ENCODE measurements around the gene CHPF.
A peak's percentile ranks its signal among the peaks of the same experiment; 100 is the strongest.

The CHPF gene

GRCh38 chr2:219514196-219514761, 29.3 kb downstream of the CHPF start, which contains the start of gene ASIC4:
ASIC4 (plus strand) TSS chr2:219514482; CDS start chr2:219514725, 243 bp downstream.
- H3K4me1 ChIP-seq (ENCODE audit: control insufficient read depth in 2 of 2, insufficient read depth in 2 of 2, low read length in 2 of 2) = peaks cover 6 to 7% of the 10 kb centered on the region in 2 donors
- no peaks in the 10 kb centered on the region for H3K36me3 ChIP-seq (ENCODE audit: control insufficient read depth in 2 of 2, insufficient read depth in 2 of 2, low read length in 2 of 2)
- H3K9ac ChIP-seq (ENCODE audit: low read depth in 1 of 2, low read length in 2 of 2) = no peak within 1 kb of the TSS
- peaks cover 43 to 72% of the 10 kb centered on the region in 2 donors for H3K27me3 ChIP-seq (ENCODE audit: control insufficient read depth in 2 of 2, insufficient read depth in 2 of 2, low read length in 2 of 2)
- H3K4me3 ChIP-seq (ENCODE audit: low read length in 2 of 2) = no peak within 1 kb of the TSS
- H3K9me3 ChIP-seq (ENCODE audit: control insufficient read depth in 2 of 2, low read length in 2 of 2) = no peaks in the 10 kb centered on the region
- H3K27ac ChIP-seq (ENCODE audit: low read depth in 2 of 2, low read length in 2 of 2) = no peak within 1 kb of the TSS

- no peaks in the 10 kb centered on the region for H3K36me3 ChIP-seq (ENCODE audit: control insufficient read depth in 2 of 2, insufficient read depth in 2 of 2, low read length in 2 of 2)
- H3K4me3 ChIP-seq (ENCODE audit: low read length in 2 of 2) = no peak overlapping the region
- no peak overlapping the region for H3K9ac ChIP-seq (ENCODE audit: low read depth in 1 of 2, low read length in 2 of 2)
- H3K27ac ChIP-seq (ENCODE audit: low read depth in 2 of 2, low read length in 2 of 2) = no peak overlapping the region
- H3K4me1 ChIP-seq (ENCODE audit: control insufficient read depth in 2 of 2, insufficient read depth in 2 of 2, low read length in 2 of 2) = peaks cover 6 to 7% of the 10 kb centered on the region in 2 donors
- H3K9me3 ChIP-seq (ENCODE audit: control insufficient read depth in 2 of 2, low read length in 2 of 2) = no peaks in the 10 kb centered on the region
- peaks cover 43 to 72% of the 10 kb centered on the region in 2 donors for H3K27me3 ChIP-seq (ENCODE audit: control insufficient read depth in 2 of 2, insufficient read depth in 2 of 2, low read length in 2 of 2)
Measured at GRCh38 chr2:219513787-219514186, 29.8 kb downstream of the CHPF start.

DNA sequence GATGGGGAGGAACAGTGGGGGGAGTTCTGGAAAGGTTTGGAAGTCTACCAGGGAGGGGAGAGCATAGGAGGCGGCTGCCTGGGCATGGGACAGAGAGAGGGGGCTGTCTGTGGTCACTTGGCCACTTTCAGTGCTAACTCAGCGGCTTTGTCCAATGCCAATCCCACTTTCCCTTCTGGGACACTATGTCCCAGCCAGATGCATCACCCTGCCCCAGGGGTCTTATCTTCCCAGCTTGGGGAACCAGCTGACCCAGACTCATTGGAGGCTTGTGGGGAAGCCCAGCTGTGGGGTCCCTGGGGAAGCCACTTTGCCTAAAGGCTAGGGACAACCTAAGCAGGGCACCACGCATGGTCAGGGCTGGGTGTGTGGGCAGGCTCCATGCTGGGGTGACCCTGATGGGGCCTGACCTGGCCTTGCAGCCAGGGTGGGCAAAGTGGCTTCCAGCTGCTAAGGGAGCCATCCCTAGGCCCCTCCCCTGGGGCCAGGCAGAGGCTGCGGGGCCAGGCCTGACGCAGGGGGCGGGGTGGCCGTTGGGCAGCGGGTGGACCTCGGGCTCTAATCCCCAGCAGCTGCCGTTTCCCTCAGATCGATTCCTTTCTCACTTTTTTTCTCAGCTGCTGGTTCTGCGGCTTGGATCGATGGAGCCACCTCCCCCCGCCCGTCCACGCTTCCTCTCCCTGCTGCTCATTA, 30.9 kb downstream of the CHPF start:
- peaks cover 36 to 64% of the 10 kb centered on the region in 2 donors for H3K27me3 ChIP-seq (ENCODE audit: control insufficient read depth in 2 of 2, insufficient read depth in 2 of 2, low read length in 2 of 2)
- H3K9ac ChIP-seq (ENCODE audit: low read depth in 1 of 2, low read length in 2 of 2) = no peak overlapping the region
- H3K4me3 ChIP-seq (ENCODE audit: low read length in 2 of 2) = no peak overlapping the region
- H3K36me3 ChIP-seq (ENCODE audit: control insufficient read depth in 2 of 2, insufficient read depth in 2 of 2, low read length in 2 of 2) = no peaks in the 10 kb centered on the region
- peaks cover 6 to 7% of the 10 kb centered on the region in 2 donors for H3K4me1 ChIP-seq (ENCODE audit: control insufficient read depth in 2 of 2, insufficient read depth in 2 of 2, low read length in 2 of 2)
- H3K27ac ChIP-seq (ENCODE audit: low read depth in 2 of 2, low read length in 2 of 2) = no peak overlapping the region
- H3K9me3 ChIP-seq (ENCODE audit: control insufficient read depth in 2 of 2, low read length in 2 of 2) = no peaks in the 10 kb centered on the region

DNA sequence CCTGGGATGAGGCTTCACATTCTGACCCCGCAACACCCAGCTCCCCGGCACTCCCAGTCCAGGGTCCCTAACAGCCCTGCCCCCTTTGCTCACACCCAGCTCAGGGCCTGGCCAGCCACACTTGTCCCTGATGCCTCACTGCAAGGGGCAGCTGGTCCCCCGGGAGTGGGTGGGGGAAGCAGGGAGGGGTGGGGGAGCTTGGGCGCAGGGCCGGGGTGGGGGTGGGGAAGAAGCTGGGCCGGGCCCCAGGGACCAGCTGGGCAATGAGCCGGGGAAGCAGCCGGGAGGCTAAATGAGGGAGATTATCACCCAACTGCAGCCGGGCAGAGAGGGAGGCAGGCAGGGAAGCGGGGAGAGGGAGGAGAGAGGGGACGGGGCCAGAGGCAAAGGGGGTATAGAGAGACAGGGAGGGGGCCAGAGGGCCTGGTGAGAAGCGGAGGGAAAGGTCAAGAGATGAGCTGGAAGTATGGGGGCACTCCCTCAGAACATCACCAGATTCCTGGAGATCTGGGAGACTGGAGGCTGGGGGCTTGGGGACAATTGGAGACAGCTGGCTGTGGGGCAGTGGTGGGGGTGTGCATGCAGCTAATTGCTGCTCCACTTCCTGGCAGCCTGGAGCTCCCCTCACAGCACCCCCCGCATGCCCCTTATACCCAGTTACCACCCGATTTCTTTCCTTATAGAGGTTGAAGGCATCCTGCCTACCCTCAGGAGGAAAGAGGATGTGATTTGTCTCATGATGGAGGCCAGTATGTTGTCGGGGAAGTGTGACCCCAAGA, 31.9 kb downstream of the CHPF start:
- H3K27ac ChIP-seq (ENCODE audit: low read depth in 2 of 2, low read length in 2 of 2) = no peak overlapping the region
- H3K9me3 ChIP-seq (ENCODE audit: control insufficient read depth in 2 of 2, low read length in 2 of 2) = no peaks in the 10 kb centered on the region
- peaks cover 6 to 7% of the 10 kb centered on the region in 2 donors for H3K4me1 ChIP-seq (ENCODE audit: control insufficient read depth in 2 of 2, insufficient read depth in 2 of 2, low read length in 2 of 2)
- peaks cover 0 to 3% of the 10 kb centered on the region in 2 donors for H3K36me3 ChIP-seq (ENCODE audit: control insufficient read depth in 2 of 2, insufficient read depth in 2 of 2, low read length in 2 of 2)
- no peak overlapping the region for H3K9ac ChIP-seq (ENCODE audit: low read depth in 1 of 2, low read length in 2 of 2)
- H3K27me3 ChIP-seq (ENCODE audit: control insufficient read depth in 2 of 2, insufficient read depth in 2 of 2, low read length in 2 of 2) = peaks cover 29 to 55% of the 10 kb centered on the region in 2 donors
- no peak overlapping the region for H3K4me3 ChIP-seq (ENCODE audit: low read length in 2 of 2)

DNA sequence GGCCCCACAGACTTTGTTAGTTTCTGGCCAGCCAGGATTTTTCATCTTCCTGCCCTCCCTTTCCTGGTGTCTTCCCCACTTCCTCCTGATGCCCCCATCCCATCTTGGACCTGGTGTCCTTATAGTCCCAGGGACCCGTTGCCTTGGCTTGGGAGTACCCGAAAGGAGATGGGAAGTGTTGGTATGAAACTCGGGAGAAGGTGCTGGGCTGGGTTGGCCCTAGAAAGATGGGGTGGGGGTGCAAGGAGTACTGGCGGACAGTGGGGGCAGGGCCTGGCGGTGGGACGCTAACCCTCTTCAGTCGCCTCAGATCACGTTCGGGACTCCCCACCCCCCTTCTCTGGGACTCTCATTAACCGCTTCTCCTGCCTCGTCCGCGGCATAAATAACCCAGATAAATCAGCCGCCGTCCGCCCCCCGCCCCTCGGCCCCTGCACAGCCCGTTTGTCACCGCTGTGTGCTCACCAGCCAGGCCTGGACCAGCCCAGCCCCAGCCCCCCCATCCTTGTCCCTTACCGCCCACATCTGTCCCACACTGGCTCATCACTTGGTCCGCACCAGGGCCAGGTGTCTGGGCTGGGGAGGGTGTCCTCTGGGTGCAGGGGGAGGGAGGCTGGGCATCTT, 33.0 kb downstream of the CHPF start:
- Histone ChIP-seq H3K27ac (ENCODE audit: low read depth in 2 of 2, low read length in 2 of 2) (no peak overlapping the region), H3K9me3 (ENCODE audit: control insufficient read depth in 2 of 2, low read length in 2 of 2) (no peaks in the 10 kb centered on the region), H3K4me1 (ENCODE audit: control insufficient read depth in 2 of 2, insufficient read depth in 2 of 2, low read length in 2 of 2) (peaks cover 6 to 7% of the 10 kb centered on the region in 2 donors), H3K9ac (ENCODE audit: low read depth in 1 of 2, low read length in 2 of 2) (no peak overlapping the region), H3K27me3 (ENCODE audit: control insufficient read depth in 2 of 2, insufficient read depth in 2 of 2, low read length in 2 of 2) (peaks cover 18 to 50% of the 10 kb centered on the region in 2 donors), H3K36me3 (ENCODE audit: control insufficient read depth in 2 of 2, insufficient read depth in 2 of 2, low read length in 2 of 2) (peaks cover 5 to 7% of the 10 kb centered on the region in 2 donors), H3K4me3 (ENCODE audit: low read length in 2 of 2) (no peak overlapping the region)

DNA sequence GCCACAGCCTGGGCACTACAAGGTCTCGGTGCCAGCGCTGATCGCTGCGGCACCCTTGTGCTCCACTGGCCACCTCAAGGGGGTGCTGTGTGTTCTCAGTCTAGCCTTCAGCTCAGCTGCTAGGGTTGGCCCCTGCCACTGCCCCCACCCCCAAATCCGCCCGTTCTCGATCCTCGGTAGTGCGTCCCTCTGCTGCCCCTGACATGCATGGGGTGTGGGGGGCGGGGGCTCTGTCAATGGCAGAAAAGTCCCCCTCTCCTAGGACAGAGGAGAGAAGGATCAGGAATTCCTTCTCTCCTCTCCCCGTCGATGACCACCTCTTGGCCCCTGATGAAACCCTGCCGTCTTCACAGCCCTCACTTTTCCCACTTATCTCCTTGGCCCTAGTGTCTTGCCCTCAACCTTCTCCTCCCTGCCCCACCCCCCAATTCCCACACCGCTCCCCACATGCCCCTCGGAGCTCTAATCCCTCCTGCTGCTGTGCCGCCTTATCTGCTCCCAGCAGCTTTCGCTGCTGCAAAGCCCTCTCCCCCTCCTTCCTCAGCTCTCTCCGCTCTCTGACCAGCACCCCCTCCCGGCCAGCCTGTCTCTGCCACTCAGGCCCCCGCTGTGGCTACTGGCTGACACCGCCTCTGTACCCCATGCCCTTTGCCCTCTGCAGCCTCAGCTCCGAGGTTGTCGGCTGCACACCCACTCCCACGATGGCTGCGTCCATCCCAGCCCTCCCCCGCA, 33.7 kb downstream of the CHPF start:
- H3K9me3 ChIP-seq (ENCODE audit: control insufficient read depth in 2 of 2, low read length in 2 of 2) = no peaks in the 10 kb centered on the region
- H3K36me3 ChIP-seq (ENCODE audit: control insufficient read depth in 2 of 2, insufficient read depth in 2 of 2, low read length in 2 of 2) = peaks cover 12 to 13% of the 10 kb centered on the region in 2 donors
- H3K9ac ChIP-seq (ENCODE audit: low read depth in 1 of 2, low read length in 2 of 2) = no peak overlapping the region
- no peak overlapping the region for H3K27ac ChIP-seq (ENCODE audit: low read depth in 2 of 2, low read length in 2 of 2)
- H3K4me1 ChIP-seq (ENCODE audit: control insufficient read depth in 2 of 2, insufficient read depth in 2 of 2, low read length in 2 of 2) = peaks cover 6 to 7% of the 10 kb centered on the region in 2 donors
- H3K27me3 ChIP-seq (ENCODE audit: control insufficient read depth in 2 of 2, insufficient read depth in 2 of 2, low read length in 2 of 2) = peaks cover 17 to 43% of the 10 kb centered on the region in 2 donors
- peak overlapping the region in 1 of 2 donors; percentile 13 for H3K4me3 ChIP-seq (ENCODE audit: low read length in 2 of 2)

DNA sequence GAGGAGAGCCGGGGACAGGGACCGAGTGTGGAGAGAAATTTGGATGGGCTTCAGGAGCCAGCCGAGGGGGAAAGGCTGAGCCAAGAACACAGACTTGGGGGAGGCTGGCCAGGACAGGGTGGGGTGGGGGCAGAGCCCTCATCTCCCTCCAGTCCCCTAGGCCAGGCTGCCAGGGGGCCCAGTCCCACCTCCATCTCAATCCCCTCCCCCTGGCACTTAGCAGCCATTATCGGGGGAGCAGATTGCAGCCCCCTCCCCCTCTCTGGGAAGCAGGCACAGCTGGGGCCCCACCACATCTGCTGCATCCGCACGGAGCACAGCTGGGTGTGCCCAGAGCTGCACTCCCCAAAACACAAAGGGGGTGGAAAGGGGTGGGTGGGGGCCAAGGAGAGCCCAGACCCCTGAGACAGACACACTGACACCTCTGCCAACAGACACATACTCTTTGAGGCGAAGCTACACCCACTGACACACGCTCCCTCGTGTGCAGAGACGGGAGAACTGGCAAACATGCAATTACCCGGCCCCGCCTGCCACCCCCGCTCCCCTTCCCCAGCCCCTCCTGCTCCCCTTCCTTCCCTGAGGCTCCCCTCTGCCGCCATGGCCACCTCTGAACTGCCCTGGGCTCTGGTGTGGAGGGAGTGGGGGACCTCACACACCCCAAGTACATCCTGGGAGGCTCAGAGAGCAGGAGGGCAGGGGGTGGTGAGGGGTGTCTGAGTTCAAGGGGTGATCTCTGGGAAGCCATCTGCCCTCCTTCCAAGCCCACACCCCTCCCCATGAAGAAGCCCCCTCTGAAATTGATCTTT, 34.4 kb downstream of the CHPF start:
- Histone ChIP-seq H3K4me3 (ENCODE audit: low read length in 2 of 2) (no peak overlapping the region), H3K9me3 (ENCODE audit: control insufficient read depth in 2 of 2, low read length in 2 of 2) (no peaks in the 10 kb centered on the region), H3K27me3 (ENCODE audit: control insufficient read depth in 2 of 2, insufficient read depth in 2 of 2, low read length in 2 of 2) (peaks cover 14 to 36% of the 10 kb centered on the region in 2 donors), H3K27ac (ENCODE audit: low read depth in 2 of 2, low read length in 2 of 2) (no peak overlapping the region), H3K4me1 (ENCODE audit: control insufficient read depth in 2 of 2, insufficient read depth in 2 of 2, low read length in 2 of 2) (peaks cover 6 to 7% of the 10 kb centered on the region in 2 donors), H3K9ac (ENCODE audit: low read depth in 1 of 2, low read length in 2 of 2) (no peak overlapping the region), H3K36me3 (ENCODE audit: control insufficient read depth in 2 of 2, insufficient read depth in 2 of 2, low read length in 2 of 2) (peaks cover 17 to 20% of the 10 kb centered on the region in 2 donors)

DNA sequence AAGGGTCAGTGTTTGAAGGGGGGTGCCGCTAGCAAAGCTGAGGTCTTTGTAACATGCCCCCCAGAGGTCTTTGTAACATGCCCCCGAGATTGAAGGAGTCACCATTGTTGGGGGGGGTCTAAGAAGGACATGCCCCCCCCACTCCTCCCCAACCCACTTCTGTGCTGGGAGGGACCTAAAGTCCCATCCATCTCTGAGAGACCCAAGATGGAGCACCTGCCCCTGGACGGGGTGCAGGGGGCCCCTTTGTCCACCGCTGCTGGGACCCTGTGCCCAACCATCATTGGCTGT, 35.2 kb downstream of the CHPF start:
- H3K4me3 ChIP-seq (ENCODE audit: low read length in 2 of 2) = no peak overlapping the region
- H3K9ac ChIP-seq (ENCODE audit: low read depth in 1 of 2, low read length in 2 of 2) = no peak overlapping the region
- peaks cover 5 to 6% of the 10 kb centered on the region in 2 donors for H3K4me1 ChIP-seq (ENCODE audit: control insufficient read depth in 2 of 2, insufficient read depth in 2 of 2, low read length in 2 of 2)
- no peak overlapping the region for H3K27ac ChIP-seq (ENCODE audit: low read depth in 2 of 2, low read length in 2 of 2)
- H3K36me3 ChIP-seq (ENCODE audit: control insufficient read depth in 2 of 2, insufficient read depth in 2 of 2, low read length in 2 of 2) = peaks cover 24 to 28% of the 10 kb centered on the region in 2 donors
- H3K27me3 ChIP-seq (ENCODE audit: control insufficient read depth in 2 of 2, insufficient read depth in 2 of 2, low read length in 2 of 2) = peaks cover 14 to 28% of the 10 kb centered on the region in 2 donors
- H3K9me3 ChIP-seq (ENCODE audit: control insufficient read depth in 2 of 2, low read length in 2 of 2) = no peaks in the 10 kb centered on the region
